Activated CD8-positive, alpha-beta memory T cell treated with anti-CD3 and anti-CD28 coated beads, Interleukin-2, amount 50 U/mL, for 1 hour (primary cell): ENCODE results near the gene MCF2L2.

Source experiments
- DNase-seq: peaks from one replicate; pipeline ENCODE4 v3.0.0-alpha.2; 2020; ENCODE audit errors: extremely low read depth

The MCF2L2 gene

GRCh38 chr3:183369627-183370026 lies 58.8 kb downstream of the MCF2L2 start:
- no peak for DNase-seq

GRCh38 chr3:183369117-183369516 lies 59.3 kb downstream of the MCF2L2 start:
- no peak for DNase-seq

GRCh38 chr3:183360971-183361624 lies 67.3 kb downstream of the MCF2L2 start:
- DNase-seq: no peak

GRCh38 chr3:183359036-183359435 lies 69.4 kb downstream of the MCF2L2 start:
- DNase-seq: no peak

GRCh38 chr3:183357564-183358079 lies 70.8 kb downstream of the MCF2L2 start:
- no peak for DNase-seq

- DNase-seq: no peak
Observed at GRCh38 chr3:183356920-183357319, 71.5 kb downstream of the MCF2L2 start.

- no peak for DNase-seq
Observed at GRCh38 chr3:183354874-183355273, 73.5 kb downstream of the MCF2L2 start.

GRCh38 chr3:183354325-183354831 lies 74.0 kb downstream of the MCF2L2 start:
- DNase-seq: no peak

- no peak for DNase-seq
Observed at GRCh38 chr3:183353421-183353820, 75.0 kb downstream of the MCF2L2 start.

GRCh38 chr3:183350164-183350563 lies 78.3 kb downstream of the MCF2L2 start:
- DNase-seq: no peak

- DNase-seq: no peak
Observed at GRCh38 chr3:183349421-183350157, 78.8 kb downstream of the MCF2L2 start.

- DNase-seq: no peak
Observed at GRCh38 chr3:183342824-183343223, 85.6 kb downstream of the MCF2L2 start.

- no peak for DNase-seq
Observed at GRCh38 chr3:183341545-183342288, 86.7 kb downstream of the MCF2L2 start.

GRCh38 chr3:183340222-183340621 lies 88.2 kb downstream of the MCF2L2 start:
- DNase-seq: no peak

- DNase-seq: no peak
Observed at GRCh38 chr3:183339461-183340086, 88.8 kb downstream of the MCF2L2 start.

- no peak for DNase-seq
Observed at GRCh38 chr3:183338520-183338919, 89.9 kb downstream of the MCF2L2 start.

- DNase-seq: no peak
Observed at GRCh38 chr3:183332487-183332886, 95.9 kb downstream of the MCF2L2 start.

- DNase-seq: no peak
Observed at GRCh38 chr3:183331498-183331897, 96.9 kb downstream of the MCF2L2 start.

GRCh38 chr3:183330881-183331280 lies 97.5 kb downstream of the MCF2L2 start:
- DNase-seq: no peak

- no peak for DNase-seq
Observed at GRCh38 chr3:183329543-183329942, 98.9 kb downstream of the MCF2L2 start.

- no peak for DNase-seq
Observed at GRCh38 chr3:183328823-183329222, 99.6 kb downstream of the MCF2L2 start.

GRCh38 chr3:183328164-183328563 lies 100.3 kb downstream of the MCF2L2 start:
- DNase-seq: no peak
